GM21619 (cell line): ENCODE results near the gene C11orf68.
"Not testable (repeated sequence)": the region's sequence is repeated elsewhere in the genome, so short reads cannot be mapped to it uniquely, and the experiment has no call there.

Source experiments
- ATAC-seq: cut with Tn5 transposase; IDR thresholded peaks from one replicate; pipeline ENCODE4 v1.9.1; 2021; ENCODE audit not compliant: unreplicated experiment

C11orf68 gene

GRCh38 chr11:65918211-65919140 is at the start of gene C11orf68:
Gene C11orf68, minus strand, starts transcription at chr11:65919062. Its CDS starts 31 bp downstream, at chr11:65919031.
- ATAC-seq, result peak; percentile 41

GRCh38 chr11:65967329-65967934 is 48.6 kb upstream of the C11orf68 start:
- no peak for ATAC-seq

- ATAC-seq, result no peak
Measured at GRCh38 chr11:65965986-65966762, 47.3 kb upstream of the C11orf68 start.

- no peak for ATAC-seq
Measured at GRCh38 chr11:65964906-65965305, 46.0 kb upstream of the C11orf68 start.

- ATAC-seq, result no peak
Measured at GRCh38 chr11:65962141-65962564, 43.3 kb upstream of the C11orf68 start.

GRCh38 chr11:65961267-65962140 is 42.6 kb upstream of the C11orf68 start, which contains the start of gene SART1:
Gene SART1, plus strand, starts transcription at chr11:65961734. Its CDS starts 47 bp downstream, at chr11:65961781.
- ATAC-seq, result peak; percentile 81

GRCh38 chr11:65960824-65961266 is 42.0 kb upstream of the C11orf68 start:
- ATAC-seq, result no peak

- no peak for ATAC-seq
Measured at GRCh38 chr11:65958774-65959420, 40.0 kb upstream of the C11orf68 start.

- ATAC-seq, result no peak
Measured at GRCh38 chr11:65958291-65958690, 39.4 kb upstream of the C11orf68 start.

GRCh38 chr11:65954771-65955170 is 35.9 kb upstream of the C11orf68 start:
- no peak for ATAC-seq

- ATAC-seq, result no peak
Measured at GRCh38 chr11:65953471-65953870, 34.6 kb upstream of the C11orf68 start.

GRCh38 chr11:65952052-65952521 is 33.2 kb upstream of the C11orf68 start:
- no peak for ATAC-seq

- ATAC-seq, result not testable (repeated sequence)
Measured at GRCh38 chr11:65951641-65952040, 32.8 kb upstream of the C11orf68 start.

- ATAC-seq, result not testable (repeated sequence)
Measured at GRCh38 chr11:65950711-65951110, 31.8 kb upstream of the C11orf68 start.

- no peak for ATAC-seq
Measured at GRCh38 chr11:65947603-65948125, 28.8 kb upstream of the C11orf68 start.

GRCh38 chr11:65947133-65947532 is 28.3 kb upstream of the C11orf68 start:
- ATAC-seq, result no peak

GRCh38 chr11:65946655-65947054 is 27.8 kb upstream of the C11orf68 start:
- no peak for ATAC-seq

- ATAC-seq, result no peak
Measured at GRCh38 chr11:65945941-65946558, 27.2 kb upstream of the C11orf68 start.

- ATAC-seq, result no peak
Measured at GRCh38 chr11:65945430-65945911, 26.6 kb upstream of the C11orf68 start, which contains the start of gene TSGA10IP. Gene TSGA10IP, plus strand, starts transcription at chr11:65945480. Its CDS starts 196 bp downstream, at chr11:65945676.
